HG02588 (cell line): Measurements from ENCODE around the gene CD276.
"Not testable (repeated sequence)": the region's sequence is repeated elsewhere in the genome, so short reads cannot be mapped to it uniquely, and the experiment has no call there.

ENCODE experiments used
- ATAC-seq: cut with Tn5 transposase; IDR thresholded peaks from one replicate; pipeline ENCODE4 v1.9.1; 2021; ENCODE audit warnings: mild to moderate bottlenecking, moderate library complexity; ENCODE audit not compliant: unreplicated experiment

CD276 gene

GRCh38 chr15:73684581-73685455, 635 bp downstream of the CD276 start:
- no peak for ATAC-seq

GRCh38 chr15:73685981-73686380, 1.8 kb downstream of the CD276 start:
- no peak for ATAC-seq

- no peak for ATAC-seq
Observed at GRCh38 chr15:73686781-73687256, 2.6 kb downstream of the CD276 start.

GRCh38 chr15:73687351-73687750, 3.2 kb downstream of the CD276 start:
- no peak for ATAC-seq

GRCh38 chr15:73688455-73688854, 4.3 kb downstream of the CD276 start:
- no peak for ATAC-seq

- ATAC-seq = no peak
Observed at GRCh38 chr15:73691396-73691795, 7.2 kb downstream of the CD276 start.

- no peak for ATAC-seq
Observed at GRCh38 chr15:73694419-73694818, 10.2 kb downstream of the CD276 start.

- no peak for ATAC-seq
Observed at GRCh38 chr15:73695773-73696640, 11.8 kb downstream of the CD276 start.

GRCh38 chr15:73696641-73697001, 12.4 kb downstream of the CD276 start:
- ATAC-seq = no peak

GRCh38 chr15:73697033-73697467, 12.9 kb downstream of the CD276 start:
- ATAC-seq = peak; percentile 67

GRCh38 chr15:73699249-73700040, 15.3 kb downstream of the CD276 start:
- no peak for ATAC-seq

GRCh38 chr15:73700041-73700842, 16.1 kb downstream of the CD276 start:
- ATAC-seq = no peak

GRCh38 chr15:73702311-73703239, 18.4 kb downstream of the CD276 start:
- ATAC-seq = not testable (repeated sequence)

GRCh38 chr15:73703601-73704000, 19.4 kb downstream of the CD276 start:
- ATAC-seq = not testable (repeated sequence)

GRCh38 chr15:73704142-73704868, 20.1 kb downstream of the CD276 start:
- not testable (repeated sequence) for ATAC-seq

- ATAC-seq = no peak
Observed at GRCh38 chr15:73704869-73705645, 20.9 kb downstream of the CD276 start.

- no peak for ATAC-seq
Observed at GRCh38 chr15:73708691-73709090, 24.5 kb downstream of the CD276 start.
